HG03045 (cell line): ENCODE results near the gene SAG.

Experiments used
- ATAC-seq: cut with Tn5 transposase; IDR thresholded peaks from one replicate; pipeline ENCODE4 v1.9.1; 2021; ENCODE audit warnings: mild to moderate bottlenecking, moderate library complexity; ENCODE audit not compliant: unreplicated experiment

SAG gene

GRCh38 chr2:233375490-233376314, 68.1 kb downstream of the SAG start:
- no peak for ATAC-seq

GRCh38 chr2:233379034-233379433, 71.4 kb downstream of the SAG start:
- ATAC-seq: no peak

GRCh38 chr2:233379441-233379840, 71.8 kb downstream of the SAG start:
- no peak for ATAC-seq

- no peak for ATAC-seq
Observed at GRCh38 chr2:233380132-233380895, 72.7 kb downstream of the SAG start.

- no peak for ATAC-seq
Observed at GRCh38 chr2:233380995-233381637, 73.5 kb downstream of the SAG start.

GRCh38 chr2:233381638-233381995, 74.0 kb downstream of the SAG start:
- no peak for ATAC-seq

GRCh38 chr2:233384015-233384414, 76.4 kb downstream of the SAG start:
- ATAC-seq: no peak

- ATAC-seq: no peak
Observed at GRCh38 chr2:233384811-233385488, 77.3 kb downstream of the SAG start.

- peak; percentile 59 for ATAC-seq
Observed at GRCh38 chr2:233385489-233386044, 78.0 kb downstream of the SAG start.

- ATAC-seq: no peak
Observed at GRCh38 chr2:233386382-233387041, 78.9 kb downstream of the SAG start.

GRCh38 chr2:233387225-233387624, 79.6 kb downstream of the SAG start:
- no peak for ATAC-seq

GRCh38 chr2:233387667-233388528, 80.3 kb downstream of the SAG start:
- no peak for ATAC-seq

- no peak for ATAC-seq
Observed at GRCh38 chr2:233389601-233390125, 82.0 kb downstream of the SAG start.

- ATAC-seq: no peak
Observed at GRCh38 chr2:233395687-233396086, 88.1 kb downstream of the SAG start.
